ENCODE data around the gene KLC4.
"Not testable (repeated sequence)": the region's sequence is repeated elsewhere in the genome, so short reads cannot be mapped to it uniquely, and the experiment has no call there.

The KLC4 gene

GRCh38 chr6:43036712-43037111 lies 22.7 kb upstream of the KLC4 start:
- TF ChIP-seq ZFX (IDR thresholded peaks at IDR 0.05; ENCODE audit: borderline replicate concordance), result no peak
- no peak for TF ChIP-seq CTCF (IDR thresholded peaks at IDR 0.05)
- no peak overlapping the region for H3K27ac ChIP-seq

- no peak overlapping the region for H3K27ac ChIP-seq
- TF ChIP-seq ZFX (IDR thresholded peaks at IDR 0.05; ENCODE audit: borderline replicate concordance), result no peak
- TF ChIP-seq CTCF (IDR thresholded peaks at IDR 0.05), result no peak
Measured at GRCh38 chr6:43037197-43037596, 22.2 kb upstream of the KLC4 start.

- TF ChIP-seq ZFX (IDR thresholded peaks at IDR 0.05; ENCODE audit: borderline replicate concordance) (no peak), CTCF (IDR thresholded peaks at IDR 0.05) (no peak)
- H3K27ac ChIP-seq, result no peak overlapping the region
Measured at GRCh38 chr6:43037706-43038105, 21.7 kb upstream of the KLC4 start.

- TF ChIP-seq ZFX (IDR thresholded peaks at IDR 0.05; ENCODE audit: borderline replicate concordance) (no peak), CTCF (IDR thresholded peaks at IDR 0.05) (no peak)
- H3K27ac ChIP-seq, result no peak overlapping the region
Measured at GRCh38 chr6:43038727-43039126, 20.7 kb upstream of the KLC4 start.

- no peak overlapping the region for H3K27ac ChIP-seq
- TF ChIP-seq ZFX (IDR thresholded peaks at IDR 0.05; ENCODE audit: borderline replicate concordance) (no peak), CTCF (IDR thresholded peaks at IDR 0.05) (no peak)
Measured at GRCh38 chr6:43040542-43041257, 18.7 kb upstream of the KLC4 start.

- not testable (repeated sequence) for H3K27ac ChIP-seq
Measured at GRCh38 chr6:43041475-43041874, 18.0 kb upstream of the KLC4 start.

- TF ChIP-seq ZFX (IDR thresholded peaks at IDR 0.05; ENCODE audit: borderline replicate concordance) (no peak), CTCF (IDR thresholded peaks at IDR 0.05) (no peak)
Measured at GRCh38 chr6:43043310-43043709, 16.1 kb upstream of the KLC4 start.

More at GRCh38 chr6:43043310-43043709, 16.1 kb upstream of the KLC4 start:
- H3K27ac ChIP-seq, result no peak overlapping the region

All from 22Rv1 (cell line).